ENCODE measurements around the gene KCNIP4.

The KCNIP4 gene

DNA sequence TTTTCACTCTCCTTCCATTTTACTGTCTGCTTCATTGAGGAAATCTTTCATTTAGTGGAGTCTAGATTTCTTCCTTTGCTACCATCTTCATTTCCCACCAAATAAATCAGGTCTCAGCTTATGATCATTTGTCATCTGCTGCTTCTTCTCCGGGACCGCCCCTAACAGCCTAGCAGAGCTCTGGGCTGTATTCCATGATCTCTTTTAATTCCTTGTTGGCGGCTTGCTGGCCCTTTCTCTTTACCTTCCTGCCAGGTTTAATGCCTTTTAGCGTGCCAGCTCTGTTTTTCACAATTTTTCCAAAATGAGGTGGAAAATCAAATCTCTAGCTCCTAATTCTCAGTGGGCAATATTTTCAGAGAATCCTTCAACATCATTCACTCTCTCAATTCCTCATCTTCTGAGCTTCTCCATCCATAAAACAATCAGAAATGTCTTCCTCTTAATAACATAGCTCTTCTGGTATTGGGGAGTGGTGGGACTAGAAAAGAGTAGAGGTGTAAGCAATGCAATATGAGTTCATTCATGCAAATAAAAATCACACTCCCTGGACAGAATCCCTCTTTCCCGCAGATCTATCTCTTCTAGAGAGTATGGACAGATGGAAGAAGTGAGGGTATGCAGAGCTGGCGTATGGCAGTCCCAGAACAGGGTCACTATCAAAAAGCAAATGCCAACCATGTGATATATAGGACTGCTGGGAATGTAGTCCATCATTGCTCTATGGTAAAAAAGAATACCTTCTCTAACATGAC is 491.3 kb downstream of the KCNIP4 start:
- Histone ChIP-seq H3K9ac (ENCODE audit: low read depth, low read length) (no peak overlapping the region), H3K36me3 (ENCODE audit: insufficient read depth, low read length) (no peaks in the 10 kb centered on the region), H3K27me3 (ENCODE audit: insufficient read depth, low read length) (no peaks in the 10 kb centered on the region), H3K4me1 (ENCODE audit: insufficient read depth, low read length) (no peaks in the 10 kb centered on the region), H3K9me3 (ENCODE audit: insufficient read depth, low read depth, low read length) (no peaks in the 10 kb centered on the region), H3K4me3 (ENCODE audit: low read length) (no peak overlapping the region), H3K27ac (ENCODE audit: low read depth, low read length) (no peak overlapping the region)
- 97% methylated on average over 5 of the region's 6 CpGs for WGBS

GRCh38 chr4:21454831-21455230 is 493.7 kb downstream of the KCNIP4 start:
- WGBS: 97% methylated on average over 1 of the region's 1 CpG

GRCh38 chr4:21454201-21454600 is 494.4 kb downstream of the KCNIP4 start:
- H3K4me1 ChIP-seq (ENCODE audit: insufficient read depth, low read length): no peaks in the 10 kb centered on the region; the same call in 1 of the 2 replicates
- no peak overlapping the region for H3K4me3 ChIP-seq (ENCODE audit: low read length)
- no peak overlapping the region for H3K27ac ChIP-seq (ENCODE audit: low read depth, low read length)
- H3K36me3 ChIP-seq (ENCODE audit: insufficient read depth, low read length): no peaks in the 10 kb centered on the region
- 89% methylated on average over 4 of the region's 4 CpGs for WGBS
- no peaks in the 10 kb centered on the region for H3K27me3 ChIP-seq (ENCODE audit: insufficient read depth, low read length)
- no peak overlapping the region for H3K9ac ChIP-seq (ENCODE audit: low read depth, low read length)
- H3K9me3 ChIP-seq (ENCODE audit: insufficient read depth, low read depth, low read length): no peaks in the 10 kb centered on the region

More at GRCh38 chr4:21454831-21455230, 493.7 kb downstream of the KCNIP4 start:
- H3K27ac ChIP-seq (ENCODE audit: low read depth, low read length): no peak overlapping the region
- H3K4me3 ChIP-seq (ENCODE audit: low read length): no peak overlapping the region
- no peaks in the 10 kb centered on the region; the same call in 1 of the 2 replicates for H3K4me1 ChIP-seq (ENCODE audit: insufficient read depth, low read length)
- no peaks in the 10 kb centered on the region for H3K27me3 ChIP-seq (ENCODE audit: insufficient read depth, low read length)
- no peaks in the 10 kb centered on the region for H3K9me3 ChIP-seq (ENCODE audit: insufficient read depth, low read depth, low read length)
- no peak overlapping the region for H3K9ac ChIP-seq (ENCODE audit: low read depth, low read length)
- H3K36me3 ChIP-seq (ENCODE audit: insufficient read depth, low read length): no peaks in the 10 kb centered on the region

DNA sequence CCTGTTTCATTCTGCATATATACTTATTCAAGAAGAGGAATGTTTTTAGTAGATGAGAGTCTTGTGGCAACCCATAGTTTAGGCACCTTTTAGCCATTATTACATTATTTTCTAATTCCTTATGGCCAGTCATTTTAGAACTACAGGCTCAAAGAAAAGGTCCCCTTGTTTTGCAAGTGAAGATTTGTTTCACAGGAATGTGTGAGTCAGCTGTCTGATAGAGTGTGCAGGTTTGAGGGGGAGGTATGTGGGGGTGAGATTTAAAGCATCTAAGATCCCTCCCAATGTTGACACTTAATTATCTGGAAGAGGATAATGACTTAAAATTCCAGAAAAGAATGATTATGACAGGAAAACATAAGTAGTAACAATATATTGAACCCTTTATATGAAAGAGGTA is 495.6 kb downstream of the KCNIP4 start:
- Histone ChIP-seq H3K4me1 (ENCODE audit: insufficient read depth, low read length) (no peaks in the 10 kb centered on the region; the same call in 1 of the 2 replicates), H3K9ac (ENCODE audit: low read depth, low read length) (no peak overlapping the region), H3K9me3 (ENCODE audit: insufficient read depth, low read depth, low read length) (no peaks in the 10 kb centered on the region), H3K27me3 (ENCODE audit: insufficient read depth, low read length) (no peaks in the 10 kb centered on the region), H3K36me3 (ENCODE audit: insufficient read depth, low read length) (no peaks in the 10 kb centered on the region), H3K27ac (ENCODE audit: low read depth, low read length) (no peak overlapping the region), H3K4me3 (ENCODE audit: low read length) (no peak overlapping the region)

GRCh38 chr4:21451032-21451431 is 497.5 kb downstream of the KCNIP4 start:
- H3K27ac ChIP-seq (ENCODE audit: low read depth, low read length): no peak overlapping the region
- 83% methylated on average over 1 of the region's 1 CpG for WGBS
- H3K36me3 ChIP-seq (ENCODE audit: insufficient read depth, low read length): no peaks in the 10 kb centered on the region
- H3K4me1 ChIP-seq (ENCODE audit: insufficient read depth, low read length): no peaks in the 10 kb centered on the region; the same call in 1 of the 2 replicates
- no peak overlapping the region for H3K9ac ChIP-seq (ENCODE audit: low read depth, low read length)
- no peaks in the 10 kb centered on the region for H3K27me3 ChIP-seq (ENCODE audit: insufficient read depth, low read length)
- no peaks in the 10 kb centered on the region for H3K9me3 ChIP-seq (ENCODE audit: insufficient read depth, low read depth, low read length)
- no peak overlapping the region for H3K4me3 ChIP-seq (ENCODE audit: low read length)

DNA sequence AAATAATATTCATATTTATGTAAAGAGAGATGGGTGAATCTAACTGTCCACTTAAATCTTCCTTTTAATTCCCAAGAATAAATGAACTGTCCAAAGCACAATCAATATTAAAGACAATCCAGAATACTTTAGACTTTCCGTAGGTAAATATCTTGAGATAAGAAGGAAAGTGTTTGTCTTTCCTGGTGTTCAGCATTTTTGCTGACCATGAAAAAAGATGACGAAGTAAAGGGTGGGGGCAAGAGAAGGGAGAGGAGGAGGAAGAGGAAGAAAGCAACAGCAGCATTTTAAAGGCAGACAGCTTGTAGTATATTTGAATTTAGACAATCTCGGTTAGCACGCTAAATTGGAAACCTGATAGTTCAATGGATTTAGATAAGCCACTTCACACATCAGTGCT is 498.2 kb downstream of the KCNIP4 start:
- 93% methylated on average over 4 of the region's 4 CpGs for WGBS
- no peak overlapping the region for H3K9ac ChIP-seq (ENCODE audit: low read depth, low read length)
- no peaks in the 10 kb centered on the region for H3K9me3 ChIP-seq (ENCODE audit: insufficient read depth, low read depth, low read length)
- no peak overlapping the region for H3K27ac ChIP-seq (ENCODE audit: low read depth, low read length)
- H3K4me1 ChIP-seq (ENCODE audit: insufficient read depth, low read length): no peaks in the 10 kb centered on the region; the same call in 1 of the 2 replicates
- H3K4me3 ChIP-seq (ENCODE audit: low read length): no peak overlapping the region
- H3K36me3 ChIP-seq (ENCODE audit: insufficient read depth, low read length): no peaks in the 10 kb centered on the region
- H3K27me3 ChIP-seq (ENCODE audit: insufficient read depth, low read length): no peaks in the 10 kb centered on the region

- Histone ChIP-seq H3K36me3 (ENCODE audit: insufficient read depth, low read length) (no peaks in the 10 kb centered on the region), H3K27me3 (ENCODE audit: insufficient read depth, low read length) (no peaks in the 10 kb centered on the region), H3K27ac (ENCODE audit: low read depth, low read length) (no peak overlapping the region), H3K9ac (ENCODE audit: low read depth, low read length) (no peak overlapping the region), H3K4me3 (ENCODE audit: low read length) (no peak overlapping the region), H3K4me1 (ENCODE audit: insufficient read depth, low read length) (no peaks in the 10 kb centered on the region; the same call in 1 of the 2 replicates), H3K9me3 (ENCODE audit: insufficient read depth, low read depth, low read length) (no peaks in the 10 kb centered on the region)
Measured at GRCh38 chr4:21447301-21448054, 501.1 kb downstream of the KCNIP4 start.

- Histone ChIP-seq H3K9me3 (ENCODE audit: insufficient read depth, low read depth, low read length) (no peaks in the 10 kb centered on the region), H3K27ac (ENCODE audit: low read depth, low read length) (no peak overlapping the region)
- 99% methylated on average over 2 of the region's 2 CpGs for WGBS
Measured at GRCh38 chr4:21420166-21420565, 528.4 kb downstream of the KCNIP4 start.

DNA sequence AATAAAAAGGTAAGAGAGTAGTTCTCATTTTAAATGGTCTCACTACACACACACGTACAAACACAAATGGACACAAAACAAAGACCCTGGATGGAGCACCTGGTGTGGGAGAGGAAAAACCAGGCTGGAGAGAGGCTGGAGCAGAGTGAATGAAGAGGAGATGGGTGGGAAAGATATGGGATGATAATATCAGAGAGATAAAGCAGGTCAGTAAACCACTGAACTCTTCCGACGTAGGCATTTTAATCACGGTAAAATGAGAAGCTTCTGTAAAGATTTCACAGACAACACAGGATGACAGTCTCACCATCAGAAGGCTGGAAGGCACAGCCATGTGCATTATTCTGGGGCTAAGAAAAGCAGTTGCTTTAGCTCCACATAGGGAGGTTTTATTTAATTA is 532.8 kb downstream of the KCNIP4 start:
- Histone ChIP-seq H3K36me3 (ENCODE audit: insufficient read depth, low read length) (no peaks in the 10 kb centered on the region), H3K27me3 (ENCODE audit: insufficient read depth, low read length) (no peaks in the 10 kb centered on the region), H3K4me3 (ENCODE audit: low read length) (no peak overlapping the region), H3K4me1 (ENCODE audit: insufficient read depth, low read length) (no peaks in the 10 kb centered on the region), H3K9ac (ENCODE audit: low read depth, low read length) (no peak overlapping the region), H3K27ac (ENCODE audit: low read depth, low read length) (no peak overlapping the region), H3K9me3 (ENCODE audit: insufficient read depth, low read depth, low read length) (no peaks in the 10 kb centered on the region)
- 96% methylated on average over 3 of the region's 4 CpGs for WGBS

More at GRCh38 chr4:21420166-21420565, 528.4 kb downstream of the KCNIP4 start:
- no peaks in the 10 kb centered on the region for H3K36me3 ChIP-seq (ENCODE audit: insufficient read depth, low read length)
- no peak overlapping the region for H3K4me3 ChIP-seq (ENCODE audit: low read length)
- no peak overlapping the region for H3K9ac ChIP-seq (ENCODE audit: low read depth, low read length)
- H3K27me3 ChIP-seq (ENCODE audit: insufficient read depth, low read length): no peaks in the 10 kb centered on the region
- H3K4me1 ChIP-seq (ENCODE audit: insufficient read depth, low read length): no peaks in the 10 kb centered on the region

- no peaks in the 10 kb centered on the region for H3K9me3 ChIP-seq (ENCODE audit: insufficient read depth, low read depth, low read length)
- H3K27ac ChIP-seq (ENCODE audit: low read depth, low read length): no peak overlapping the region
- no peaks in the 10 kb centered on the region for H3K36me3 ChIP-seq (ENCODE audit: insufficient read depth, low read length)
- H3K4me3 ChIP-seq (ENCODE audit: low read length): no peak overlapping the region
- H3K4me1 ChIP-seq (ENCODE audit: insufficient read depth, low read length): no peaks in the 10 kb centered on the region
- H3K9ac ChIP-seq (ENCODE audit: low read depth, low read length): no peak overlapping the region
- 98% methylated on average over 4 of the region's 5 CpGs for WGBS
- no peaks in the 10 kb centered on the region for H3K27me3 ChIP-seq (ENCODE audit: insufficient read depth, low read length)
Measured at GRCh38 chr4:21413807-21414370, 534.7 kb downstream of the KCNIP4 start.

DNA sequence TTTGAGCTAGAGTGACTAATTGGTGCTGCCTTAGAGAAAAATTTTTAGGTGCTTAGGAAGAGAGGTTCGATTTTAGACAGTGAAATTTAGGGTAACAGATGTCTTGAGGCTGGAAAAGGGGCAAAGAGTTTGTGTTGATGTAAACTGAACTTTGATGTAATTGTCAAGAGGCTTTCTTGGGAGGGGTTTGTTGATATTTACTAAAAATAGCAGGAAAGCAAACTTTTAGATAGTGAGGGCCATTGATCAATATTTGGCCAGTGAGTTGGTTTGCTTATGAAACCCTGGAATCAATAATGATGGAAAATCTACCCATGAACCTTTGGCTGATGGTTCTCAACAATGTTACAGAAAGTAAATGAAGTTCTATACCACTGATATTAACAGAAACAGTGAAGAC is 537.5 kb downstream of the KCNIP4 start:
- Histone ChIP-seq H3K9me3 (ENCODE audit: insufficient read depth, low read depth, low read length) (no peaks in the 10 kb centered on the region), H3K4me1 (ENCODE audit: insufficient read depth, low read length) (no peaks in the 10 kb centered on the region), H3K27ac (ENCODE audit: low read depth, low read length) (no peak overlapping the region), H3K27me3 (ENCODE audit: insufficient read depth, low read length) (no peaks in the 10 kb centered on the region), H3K36me3 (ENCODE audit: insufficient read depth, low read length) (no peaks in the 10 kb centered on the region), H3K9ac (ENCODE audit: low read depth, low read length) (no peak overlapping the region), H3K4me3 (ENCODE audit: low read length) (no peak overlapping the region)
- WGBS: 88% methylated on average over 1 of the region's 1 CpG

All from HUES64 (cell line).